HG02798 (cell line): ENCODE measurements around the gene TRIM13.
A peak's percentile ranks its signal among the peaks of the same experiment; 100 is the strongest.
"Not testable (repeated sequence)": the region's sequence is repeated elsewhere in the genome, so short reads cannot be mapped to it uniquely, and the experiment has no call there.

ENCODE experiments used
- ATAC-seq: cut with Tn5 transposase; IDR thresholded peaks from one replicate; pipeline ENCODE4 v1.9.1; 2021; ENCODE audit warnings: mild to moderate bottlenecking; ENCODE audit not compliant: unreplicated experiment, poor library complexity

The TRIM13 gene, protein sequence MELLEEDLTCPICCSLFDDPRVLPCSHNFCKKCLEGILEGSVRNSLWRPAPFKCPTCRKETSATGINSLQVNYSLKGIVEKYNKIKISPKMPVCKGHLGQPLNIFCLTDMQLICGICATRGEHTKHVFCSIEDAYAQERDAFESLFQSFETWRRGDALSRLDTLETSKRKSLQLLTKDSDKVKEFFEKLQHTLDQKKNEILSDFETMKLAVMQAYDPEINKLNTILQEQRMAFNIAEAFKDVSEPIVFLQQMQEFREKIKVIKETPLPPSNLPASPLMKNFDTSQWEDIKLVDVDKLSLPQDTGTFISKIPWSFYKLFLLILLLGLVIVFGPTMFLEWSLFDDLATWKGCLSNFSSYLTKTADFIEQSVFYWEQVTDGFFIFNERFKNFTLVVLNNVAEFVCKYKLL

DNA sequence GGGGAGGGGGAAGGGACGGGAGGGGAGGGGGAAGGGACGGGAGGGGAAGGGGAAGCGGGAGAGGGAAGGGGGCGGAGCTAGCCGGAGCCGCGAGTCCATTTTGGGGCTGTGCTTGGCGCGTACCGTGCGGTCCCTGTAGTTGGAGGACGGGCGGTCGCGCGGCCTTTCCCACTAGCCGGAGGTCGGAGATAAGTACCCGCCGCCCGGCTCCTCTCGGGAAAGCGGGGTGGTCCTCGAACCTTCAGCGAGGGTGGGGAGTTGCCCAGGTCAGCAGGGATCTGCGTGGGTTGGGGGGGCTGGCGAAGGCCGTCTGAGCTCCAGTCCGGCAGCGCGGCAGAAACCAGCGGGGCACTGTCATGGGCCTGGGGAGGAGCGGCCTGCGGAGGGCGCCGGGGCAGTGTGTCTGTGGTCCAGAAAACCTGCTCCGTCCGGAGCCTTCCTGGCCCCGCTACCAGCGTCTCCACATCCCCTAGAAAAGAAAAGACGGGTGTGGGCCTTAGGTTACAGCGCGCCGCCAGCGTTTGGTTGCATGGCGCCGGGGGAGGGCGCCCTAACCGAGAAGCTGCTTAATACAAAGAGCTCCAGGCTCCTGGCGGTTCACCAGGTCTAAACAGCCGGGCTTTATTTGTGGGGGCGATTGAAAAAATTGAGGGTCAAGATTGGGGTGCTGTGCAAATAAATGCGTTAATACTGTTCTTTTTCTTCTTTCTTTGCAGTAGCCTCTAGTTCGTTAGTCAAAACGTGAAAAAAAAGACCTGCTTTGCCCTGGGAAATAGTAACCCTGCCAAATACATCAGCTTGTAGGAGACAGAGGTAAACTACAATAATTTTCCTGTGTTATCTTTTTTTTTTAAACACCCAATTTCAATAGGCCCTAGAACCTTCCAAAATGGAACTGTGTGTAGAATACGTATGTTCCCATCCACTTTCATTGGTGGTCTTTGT, at the start of gene TRIM13:
TRIM13 (plus strand) TSS at position 92 of the 945 bp plus-strand sequence. CDS start 14,899 bp downstream, outside the sequence.
- peak; percentile 78 for ATAC-seq

DNA sequence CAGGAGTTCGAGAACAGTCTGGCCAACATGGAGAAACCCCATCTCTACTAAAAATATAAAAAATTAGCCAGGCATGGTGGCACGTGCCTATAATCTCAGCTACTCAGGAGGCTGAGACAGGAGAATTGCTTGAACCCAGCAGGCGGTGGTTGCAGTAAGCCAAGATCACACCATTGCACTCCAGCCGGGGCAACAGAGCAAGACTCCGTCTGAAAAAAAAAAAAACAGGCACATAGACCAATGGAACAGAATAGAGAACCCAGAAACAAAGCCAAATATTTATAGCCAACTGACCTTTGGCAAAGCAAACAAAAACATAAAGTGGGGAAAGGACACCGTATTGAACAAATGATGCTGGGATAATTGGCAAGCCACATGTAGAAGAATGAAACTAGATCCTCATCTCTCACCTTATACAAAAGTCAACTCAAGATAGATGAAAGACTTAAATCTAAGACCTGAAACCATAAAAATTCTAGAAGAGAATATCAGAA, 48.0 kb upstream of the TRIM13 start:
- not testable (repeated sequence) for ATAC-seq

DNA sequence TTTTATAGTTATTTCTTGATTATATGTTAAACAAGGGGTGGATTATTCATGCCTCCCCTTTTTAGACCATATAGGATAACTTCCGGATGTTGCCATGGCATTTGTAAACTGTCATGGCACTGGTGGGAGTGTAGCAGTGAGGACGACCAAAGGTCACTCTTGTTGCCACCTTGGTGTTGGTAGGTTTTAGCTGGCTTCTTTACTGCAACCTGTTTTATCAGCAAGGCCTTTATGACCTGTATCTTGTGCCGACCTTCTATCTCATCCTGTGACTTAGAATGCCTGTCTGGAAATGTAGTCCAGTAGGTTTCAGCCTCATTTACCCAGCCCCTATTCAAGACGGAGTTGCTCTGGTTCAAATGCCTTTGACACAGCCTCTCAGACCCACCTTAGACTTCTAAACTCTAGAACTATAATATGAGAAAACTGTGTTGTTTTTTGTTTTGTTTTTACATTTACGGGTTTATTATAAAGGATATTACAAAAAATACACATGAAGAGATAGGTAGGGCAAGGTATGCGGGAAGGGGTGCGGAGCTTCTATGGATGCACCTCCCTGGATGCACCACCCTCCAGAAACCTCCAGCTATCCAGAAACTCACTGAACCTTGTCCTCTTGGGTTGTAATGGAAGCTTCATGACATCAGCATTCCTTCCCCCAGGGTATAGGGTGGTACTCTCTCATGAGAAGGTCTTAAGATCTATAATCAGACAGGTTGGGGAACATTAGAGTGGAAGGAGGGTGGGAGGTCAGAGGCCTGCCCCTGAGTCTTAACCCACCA, 44.9 kb upstream of the TRIM13 start:
- ATAC-seq: no peak

DNA sequence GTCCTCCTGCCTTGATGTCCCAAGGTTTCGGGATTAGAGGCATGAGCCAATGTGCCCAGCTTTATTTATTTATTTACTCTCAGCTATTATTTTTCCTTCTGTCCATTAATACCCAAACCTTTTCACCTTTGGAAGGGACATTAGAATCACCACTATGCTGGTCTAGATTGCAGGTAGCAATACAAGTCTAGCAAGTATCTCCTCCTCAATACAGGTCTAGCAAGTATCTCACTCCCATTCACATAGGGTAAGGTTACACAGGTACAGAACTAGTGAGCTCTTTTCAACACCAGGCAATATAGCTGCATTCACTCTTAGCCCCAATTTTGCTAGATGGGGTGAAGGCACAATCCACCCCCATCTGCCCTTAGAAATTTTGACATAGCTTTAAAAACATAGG, 43.3 kb upstream of the TRIM13 start:
- ATAC-seq: no peak

DNA sequence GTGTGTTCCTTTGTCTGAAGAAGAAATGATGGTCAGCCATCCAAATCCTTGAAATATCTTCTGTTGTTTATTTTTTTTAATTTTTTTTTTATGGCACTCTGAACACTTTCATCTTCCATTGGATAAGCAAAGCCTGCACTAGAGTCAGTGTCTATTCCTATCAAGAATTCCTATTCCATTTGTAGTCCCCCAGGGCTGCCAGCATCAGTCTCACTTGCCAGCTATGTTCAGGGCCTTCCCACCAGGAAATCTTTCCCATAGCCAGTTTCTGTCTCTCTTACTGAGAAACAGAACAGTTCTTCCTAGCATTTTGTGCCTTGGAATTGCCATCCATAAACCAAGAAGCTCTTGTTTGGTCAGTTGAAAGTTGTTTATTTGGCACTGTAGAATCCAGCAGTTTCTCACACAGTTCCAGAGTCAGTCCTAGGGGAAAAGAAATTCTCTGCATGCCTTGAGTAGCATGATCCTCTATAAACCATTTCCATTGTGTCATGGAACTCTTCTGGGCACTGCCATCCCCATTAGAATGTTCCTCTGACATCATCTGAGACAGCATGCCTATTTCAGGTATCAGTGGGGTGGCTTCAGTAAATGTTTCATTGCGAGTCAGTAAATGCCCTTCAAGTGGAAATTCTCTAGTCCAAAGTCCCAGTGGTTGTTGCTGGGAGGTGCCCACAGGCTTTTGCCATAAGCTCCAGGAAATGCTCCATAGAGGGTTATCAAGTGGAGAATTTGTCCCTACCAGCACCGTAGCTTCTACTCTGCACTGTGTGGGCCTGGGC, 42.0 kb upstream of the TRIM13 start:
- no peak for ATAC-seq

DNA sequence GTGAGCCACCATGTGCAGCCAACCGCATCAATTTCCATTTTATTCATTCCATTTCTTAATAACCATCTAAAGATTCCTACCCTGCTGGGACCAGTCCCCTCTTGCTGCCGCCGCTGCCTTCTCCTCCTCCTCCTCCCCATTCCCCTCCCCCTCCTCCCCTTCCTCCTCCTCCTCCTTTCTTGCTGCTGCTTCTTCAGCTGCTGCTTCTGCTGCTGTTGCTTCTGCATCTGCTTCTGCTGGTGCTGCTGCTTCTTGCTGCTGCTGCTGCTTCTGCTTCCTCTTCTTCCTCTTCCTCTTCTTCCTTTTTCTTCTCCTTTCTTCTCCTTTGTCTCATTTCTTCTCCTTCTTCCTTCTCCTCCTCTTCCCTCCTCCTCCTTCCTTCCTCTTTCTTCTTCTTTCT, 40.7 kb upstream of the TRIM13 start:
- no peak for ATAC-seq

DNA sequence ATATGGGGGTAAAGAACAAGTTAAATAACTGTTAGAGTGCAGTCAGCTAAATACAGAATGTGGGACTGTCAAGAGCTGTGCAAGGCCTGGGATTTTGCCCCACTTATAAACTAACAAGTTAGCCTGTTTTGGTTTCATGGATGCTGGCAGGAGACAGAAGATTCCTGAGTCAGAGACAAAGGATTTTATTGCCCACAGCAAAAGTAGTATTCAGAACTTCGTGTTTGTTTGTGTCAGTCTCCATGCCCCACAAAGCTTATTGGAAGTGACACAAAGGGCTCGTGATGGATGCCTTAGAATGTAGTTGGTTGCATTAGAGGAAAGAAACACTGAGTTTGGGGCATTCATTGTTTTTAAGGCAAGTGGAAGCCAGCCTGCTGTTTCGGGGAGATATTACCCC, 38.5 kb upstream of the TRIM13 start:
- no peak for ATAC-seq

DNA sequence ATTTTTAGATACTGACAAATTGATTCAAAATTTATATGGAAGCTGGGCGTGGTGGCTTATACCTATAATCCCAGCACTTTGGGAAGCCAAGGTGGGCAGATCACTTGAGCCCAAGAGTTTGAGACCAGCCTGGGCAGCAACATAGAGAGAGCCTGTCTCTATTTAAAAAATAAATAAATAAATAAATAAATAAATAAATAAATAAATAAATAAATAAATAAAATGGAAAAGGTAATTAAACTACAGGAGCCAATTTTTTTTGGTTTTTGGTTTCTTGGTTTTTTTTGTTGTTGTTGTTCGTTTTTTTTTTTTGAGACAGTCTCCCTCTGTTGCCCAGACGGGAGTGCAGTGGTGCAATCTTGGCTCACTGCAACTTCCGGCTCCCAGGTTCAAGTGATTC, 29.4 kb upstream of the TRIM13 start:
- no peak for ATAC-seq

DNA sequence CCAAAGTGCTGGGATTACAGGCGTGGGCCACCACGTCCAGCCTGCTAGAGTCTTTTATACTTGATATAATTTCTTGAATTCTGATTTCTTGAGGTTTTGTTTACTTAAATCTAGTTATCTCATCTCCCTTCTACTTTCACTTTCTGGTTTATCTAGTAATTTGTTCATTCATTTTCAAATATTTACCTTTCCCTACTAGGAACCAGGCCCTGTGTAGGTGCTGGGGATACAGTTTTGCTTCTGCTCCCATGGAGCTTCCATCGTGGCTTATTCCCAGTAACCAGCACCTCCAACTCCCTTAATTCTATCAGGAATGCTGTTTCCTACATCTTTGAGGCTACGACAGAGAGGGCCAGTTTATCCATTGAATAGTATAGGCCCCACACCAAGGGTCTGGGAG, 24.1 kb upstream of the TRIM13 start:
- no peak for ATAC-seq

DNA sequence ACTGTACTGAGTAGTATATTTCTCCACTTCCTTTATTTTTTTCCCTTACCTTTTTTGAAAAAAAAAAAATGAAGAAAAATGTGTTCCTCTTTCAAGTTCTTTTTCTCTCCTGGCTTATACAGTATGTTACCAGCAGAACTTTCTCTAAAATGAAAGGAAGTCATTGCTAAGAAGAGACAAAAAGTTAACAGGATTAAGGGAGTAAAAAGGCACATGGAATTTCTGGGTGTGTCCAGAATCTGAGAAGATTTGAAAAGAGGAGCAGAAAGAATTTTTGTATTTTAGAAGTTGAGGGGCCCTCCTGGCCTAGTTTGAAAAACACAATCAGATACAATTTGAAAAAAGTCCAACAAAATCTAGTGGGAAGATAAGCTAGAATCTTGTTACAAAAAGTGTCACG, 21.0 kb upstream of the TRIM13 start:
- ATAC-seq: no peak

DNA sequence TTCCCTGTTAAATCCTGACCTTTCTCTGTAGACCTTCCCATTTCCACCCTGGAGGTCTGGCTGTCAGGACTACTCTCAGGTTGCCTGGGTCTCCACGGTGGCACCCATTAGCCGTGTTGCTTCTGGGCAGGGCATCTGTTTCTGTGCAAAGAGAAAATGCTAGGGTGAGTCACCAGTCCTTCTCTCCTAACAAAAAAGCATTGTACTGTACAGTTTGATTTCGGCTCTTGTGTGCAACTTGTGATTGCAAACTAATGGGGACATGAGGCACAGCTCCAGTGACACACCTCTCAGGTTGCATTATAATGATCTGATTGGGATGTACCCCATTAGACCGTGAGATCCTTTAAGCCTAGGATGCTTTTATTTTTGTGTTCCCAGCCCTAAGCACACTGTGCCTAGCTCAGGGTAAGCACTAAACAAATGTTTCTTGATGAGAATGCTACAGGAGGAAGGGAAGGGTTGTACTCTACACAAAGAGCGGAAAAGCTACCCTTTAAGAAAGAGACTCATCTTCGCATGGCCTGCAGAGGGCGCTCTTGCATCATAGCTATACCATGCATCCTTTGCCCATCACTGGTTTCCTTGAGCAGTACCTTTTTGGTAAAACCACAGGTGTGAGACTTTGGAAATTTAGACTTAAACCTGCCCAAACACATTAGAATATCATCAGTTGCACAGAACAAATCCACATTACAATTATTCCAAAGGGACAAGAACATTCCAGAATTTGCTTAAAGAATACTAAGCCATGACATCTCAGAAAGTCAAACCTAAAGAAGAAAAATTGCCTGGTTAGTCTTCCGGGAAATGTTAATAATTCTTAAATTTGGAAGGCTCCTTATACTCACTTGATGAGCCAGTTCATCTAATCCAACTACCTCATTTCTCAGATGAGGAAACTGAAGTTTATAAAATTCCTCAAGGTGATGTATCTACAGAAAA, 20.3 kb upstream of the TRIM13 start:
- peak; percentile 73 for ATAC-seq

DNA sequence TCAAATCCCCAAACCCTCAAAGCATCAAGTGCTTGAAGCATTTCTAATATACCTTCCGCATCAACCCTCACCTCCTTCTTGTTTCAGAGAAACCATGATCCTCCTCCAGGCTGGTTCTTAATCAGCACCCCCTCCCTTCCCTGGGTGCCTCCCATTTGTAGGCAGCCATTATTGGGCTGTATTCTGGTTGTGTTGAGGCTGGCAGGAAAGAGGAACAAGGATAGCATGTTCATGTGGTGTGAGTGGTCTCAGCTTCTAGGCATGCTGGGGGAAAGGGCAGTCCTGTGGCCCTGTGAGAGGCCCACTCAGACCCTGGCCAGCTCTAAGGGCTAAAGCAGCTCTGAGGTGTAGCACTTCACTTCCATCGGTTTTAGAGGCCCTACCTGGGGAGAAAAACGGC, 18.9 kb upstream of the TRIM13 start:
- ATAC-seq: no peak

DNA sequence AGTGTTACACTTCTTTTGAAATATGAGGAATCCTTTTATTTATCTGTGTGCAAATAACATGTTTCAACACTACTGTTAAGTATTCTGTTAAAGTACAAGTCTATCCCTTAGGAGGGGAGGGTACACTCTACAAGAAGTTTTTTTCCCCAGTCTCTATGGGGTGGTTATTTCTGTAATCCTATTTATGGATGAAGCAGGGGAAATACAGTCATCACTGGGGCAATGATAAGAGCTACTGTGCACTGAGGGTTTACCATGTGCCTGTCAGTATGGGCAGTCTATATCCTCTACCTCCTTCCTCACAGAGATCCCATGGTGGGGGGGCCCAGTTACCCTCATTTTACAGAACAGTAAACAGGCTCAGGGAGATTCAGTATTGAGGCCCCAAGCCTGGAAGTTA, 16.6 kb upstream of the TRIM13 start:
- ATAC-seq: no peak

DNA sequence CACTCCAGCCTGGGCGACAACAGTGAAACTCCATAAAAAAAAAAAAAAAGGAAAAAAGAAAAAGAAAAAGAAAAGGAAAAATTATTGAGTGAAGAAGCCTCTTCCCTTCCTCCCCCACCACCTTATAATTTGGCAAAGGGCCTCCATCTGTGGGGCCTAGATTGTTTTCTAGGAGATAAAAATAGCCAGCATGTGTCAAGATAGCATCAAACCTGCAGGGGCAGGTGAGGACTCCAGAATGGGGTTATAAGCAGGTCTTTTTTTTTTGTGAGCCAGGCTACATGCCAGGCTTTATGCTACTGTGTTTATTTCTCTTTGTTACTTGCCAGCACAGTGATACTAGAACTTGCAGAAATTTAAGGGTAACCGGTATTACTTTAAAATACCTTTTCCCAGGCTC, 11.7 kb upstream of the TRIM13 start:
- ATAC-seq: no peak

DNA sequence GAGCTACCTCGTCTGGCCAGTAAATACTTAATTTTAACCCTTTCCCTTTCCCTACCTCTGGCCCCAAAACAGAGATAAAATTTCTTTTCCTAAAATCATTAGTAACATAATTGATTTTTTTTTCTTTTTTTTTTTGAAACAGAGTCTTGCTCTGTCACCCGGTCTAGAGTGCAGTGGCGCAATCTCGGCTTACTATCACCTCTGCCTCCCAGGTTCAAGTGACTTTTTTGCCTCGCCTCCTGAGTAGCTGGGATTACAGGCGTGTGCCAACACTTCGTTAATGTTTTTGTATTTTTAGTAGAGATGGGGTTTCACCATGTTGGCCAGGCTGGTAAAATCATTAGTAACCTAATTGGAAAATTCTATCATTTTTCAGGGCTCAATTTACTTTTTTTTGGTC, 10.4 kb upstream of the TRIM13 start:
- ATAC-seq: no peak

DNA sequence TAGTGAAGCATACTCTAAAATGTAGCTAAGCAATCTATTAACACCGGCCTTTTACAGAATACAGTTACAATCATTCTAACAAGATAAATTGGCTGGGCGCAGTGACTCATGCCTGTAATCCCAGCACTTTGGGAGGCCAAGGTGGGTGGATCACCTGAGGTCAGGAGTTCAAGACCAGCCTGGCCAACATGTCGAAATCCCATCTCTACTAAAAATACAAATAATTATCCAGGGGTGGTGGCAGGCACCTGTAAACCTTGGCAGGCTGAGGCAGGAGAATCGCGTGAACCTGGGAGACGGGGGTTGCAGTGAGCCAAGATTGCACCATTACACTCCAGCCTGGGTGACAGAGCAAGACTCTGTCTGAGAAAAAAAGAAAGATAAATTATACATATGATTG, 6.2 kb upstream of the TRIM13 start:
- not testable (repeated sequence) for ATAC-seq

DNA sequence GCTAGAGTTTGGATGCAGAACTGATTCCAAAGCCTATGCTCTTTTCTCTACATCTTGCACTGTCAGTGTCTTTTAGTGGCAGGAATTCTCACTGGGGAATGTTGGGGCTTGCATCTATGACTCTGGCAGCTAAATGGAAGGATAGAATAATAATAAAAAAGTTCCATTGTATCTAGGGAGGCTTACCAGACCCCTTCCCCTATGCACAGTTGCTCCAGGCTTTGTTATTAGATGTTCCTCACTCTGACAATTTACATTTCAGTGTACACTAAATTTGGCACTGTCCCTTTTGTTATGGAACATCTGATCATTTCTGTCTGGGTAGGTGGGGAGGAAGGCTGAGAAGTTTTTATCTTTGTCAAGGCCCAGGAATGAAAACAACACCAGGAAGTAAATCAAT, 3.7 kb upstream of the TRIM13 start:
- ATAC-seq: no peak

DNA sequence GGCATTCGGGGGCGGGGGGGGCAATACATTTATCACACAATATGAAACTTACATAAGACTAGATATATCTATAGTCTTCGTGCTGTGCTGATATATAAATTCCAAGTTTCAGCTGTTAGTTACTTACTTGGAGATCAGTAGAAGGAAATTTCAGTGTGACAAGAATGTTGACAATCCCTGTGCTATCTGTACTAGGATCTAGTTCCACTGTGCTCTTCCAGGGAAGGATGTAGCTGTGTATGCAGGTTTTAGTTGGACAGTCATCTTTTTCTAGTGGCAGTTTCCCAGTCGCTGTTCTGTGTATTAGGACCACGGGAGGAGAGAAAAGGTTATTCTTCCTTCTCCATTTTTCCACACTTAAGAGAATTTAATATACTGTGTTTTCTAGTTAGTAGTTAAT, 3.2 kb upstream of the TRIM13 start:
- ATAC-seq: no peak
